ENCODE measurements around the gene LRMDA.

- TF ChIP-seq CTCF (IDR thresholded peaks at IDR 0.05) (no peak), POLR2A (IDR thresholded peaks at IDR 0.05) (no peak)
These were observed 1056.2 kb downstream of the LRMDA start for GRCh38 chr10:76487582-76487981.

Measured in adrenal gland (tissue), 5 donors.